GM12878 (cell line): ENCODE results near the gene CD180.

Experiments used
- CEBPB ChIP-seq, 2 experiments: fragments of 150-350 bp in 1 of 2; IDR thresholded peaks; 2 replicates each; pipeline ENCODE4 v1.6.1; 2012 to 2014; ENCODE audit warnings: low read depth in 2 of 2, low read length in 2 of 2, borderline replicate concordance in 1 of 2, inconsistent platforms in 1 of 2
- EZH2 ChIP-seq: IDR thresholded peaks from 2 replicates; pipeline ENCODE4 v1.6.1; 2012; ENCODE audit warnings: low read depth, mild to moderate bottlenecking, control low read depth, inconsistent platforms, low read length, borderline replicate concordance; ENCODE audit not compliant: control insufficient read depth
- MTA3 ChIP-seq: IDR thresholded peaks from 2 replicates; pipeline ENCODE4 v1.6.1; 2012; ENCODE audit warnings: low read length, inconsistent platforms, borderline replicate concordance
- MXI1 ChIP-seq: fragments of 150-350 bp; IDR thresholded peaks from 2 replicates; pipeline ENCODE4 v1.6.1; 2011; ENCODE audit warnings: low read depth, mild to moderate bottlenecking, inconsistent platforms, low read length, improper control_type of control experiment
- POLR2A ChIP-seq: IDR thresholded peaks from 2 replicates; pipeline ENCODE4 v1.6.1; 2011; ENCODE audit warnings: low read depth, mild to moderate bottlenecking, low read length
- POU2F2 ChIP-seq: IDR thresholded peaks from 3 replicates; pipeline ENCODE4 v1.6.1; 2011; ENCODE audit warnings: low read depth, mild to moderate bottlenecking, low read length, borderline replicate concordance
- REST ChIP-seq: IDR thresholded peaks from 2 replicates; pipeline ENCODE4 v1.6.1; 2012; ENCODE audit warnings: mild to moderate bottlenecking, low read depth, low read length
- SMAD1 ChIP-seq: fragments of 450-650 bp; IDR thresholded peaks from 2 replicates; pipeline ENCODE4 v1.6.1; 2018; ENCODE audit warnings: mild to moderate bottlenecking, low read depth; ENCODE audit not compliant: partially characterized antibody
- SUZ12 ChIP-seq: fragments of 200-600 bp; sonication (generic); IDR thresholded peaks from one replicate; pipeline ENCODE4 v1.6.1; 2018; ENCODE audit warnings: antibody characterized with exemption, mild to moderate bottlenecking; ENCODE audit not compliant: unreplicated experiment
- ZSCAN29 ChIP-seq: fragments of 450-650 bp; IDR thresholded peaks from 2 replicates; pipeline ENCODE4 v1.6.1; 2017; ENCODE audit warnings: mild to moderate bottlenecking, moderate library complexity
- TF ChIP-seq, protein P1 (sequence below), 3 experiments: IDR thresholded peaks in 2 of 3; conservative IDR thresholded peaks in 1 of 3; 2 replicates each; pipeline ENCODE4 v1.5.1; 2011; ENCODE audit warnings: low read depth in 3 of 3, low read length in 3 of 3, mild to moderate bottlenecking in 3 of 3, control low read depth in 2 of 3, moderate library complexity in 2 of 3, inconsistent platforms in 1 of 3, mixed read lengths in 1 of 3; ENCODE audit not compliant: control insufficient read depth in 2 of 3, insufficient read depth in 1 of 3; ENCODE audit errors: extremely low read depth in 1 of 3

DNA sequence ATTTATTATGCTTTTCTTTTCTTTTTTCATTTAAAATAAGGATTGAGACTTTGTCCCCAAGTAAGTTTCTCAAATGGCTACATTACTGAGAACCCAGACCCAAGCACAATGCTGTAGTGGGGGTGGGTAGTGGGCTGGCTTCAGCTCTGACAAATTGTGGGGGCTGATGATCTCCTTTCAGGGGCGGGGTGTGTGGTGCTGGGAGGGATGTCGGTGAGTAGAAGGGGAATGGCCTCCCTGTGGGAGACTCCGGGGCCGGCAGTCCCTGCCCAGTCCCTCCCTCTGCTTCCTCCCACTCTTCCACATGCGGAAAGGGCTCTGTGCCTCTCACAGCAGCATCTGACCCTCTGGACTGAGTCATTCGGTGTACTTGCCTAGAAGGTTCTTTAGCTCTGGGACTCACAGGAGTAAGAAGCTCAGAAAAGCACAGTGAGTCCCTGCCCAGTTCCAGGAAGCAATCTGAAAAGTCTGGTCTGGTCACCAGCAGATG lies 14.3 kb downstream of the CD180 start:
- no peak for TF ChIP-seq REST
- no peak for TF ChIP-seq EZH2
- no peak for TF ChIP-seq CEBPB (IDR thresholded peaks at IDR 0.05; ENCODE audit: borderline replicate concordance in 1 of 2, low read depth in 2 of 2, low read length in 2 of 2)
- no peak for TF ChIP-seq SMAD1
- TF ChIP-seq MXI1, result no peak
- TF ChIP-seq, protein P1, sequence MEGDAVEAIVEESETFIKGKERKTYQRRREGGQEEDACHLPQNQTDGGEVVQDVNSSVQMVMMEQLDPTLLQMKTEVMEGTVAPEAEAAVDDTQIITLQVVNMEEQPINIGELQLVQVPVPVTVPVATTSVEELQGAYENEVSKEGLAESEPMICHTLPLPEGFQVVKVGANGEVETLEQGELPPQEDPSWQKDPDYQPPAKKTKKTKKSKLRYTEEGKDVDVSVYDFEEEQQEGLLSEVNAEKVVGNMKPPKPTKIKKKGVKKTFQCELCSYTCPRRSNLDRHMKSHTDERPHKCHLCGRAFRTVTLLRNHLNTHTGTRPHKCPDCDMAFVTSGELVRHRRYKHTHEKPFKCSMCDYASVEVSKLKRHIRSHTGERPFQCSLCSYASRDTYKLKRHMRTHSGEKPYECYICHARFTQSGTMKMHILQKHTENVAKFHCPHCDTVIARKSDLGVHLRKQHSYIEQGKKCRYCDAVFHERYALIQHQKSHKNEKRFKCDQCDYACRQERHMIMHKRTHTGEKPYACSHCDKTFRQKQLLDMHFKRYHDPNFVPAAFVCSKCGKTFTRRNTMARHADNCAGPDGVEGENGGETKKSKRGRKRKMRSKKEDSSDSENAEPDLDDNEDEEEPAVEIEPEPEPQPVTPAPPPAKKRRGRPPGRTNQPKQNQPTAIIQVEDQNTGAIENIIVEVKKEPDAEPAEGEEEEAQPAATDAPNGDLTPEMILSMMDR (IDR thresholded peaks at IDR 0.05 in 2 of 3, conservative IDR thresholded peaks at IDR 0.05 in 1 of 3; ENCODE audit: control insufficient read depth in 2 of 3, extremely low read depth in 1 of 3, insufficient read depth in 1 of 3, low read depth in 3 of 3, low read length in 3 of 3), result no peak
- no peak for TF ChIP-seq ZSCAN29
- TF ChIP-seq SUZ12, result no peak
- TF ChIP-seq MTA3, result no peak
- no peak for TF ChIP-seq POLR2A
- TF ChIP-seq POU2F2, result no peak
